ENCODE measurements around the gene CCNA1.

The CCNA1 gene

DNA sequence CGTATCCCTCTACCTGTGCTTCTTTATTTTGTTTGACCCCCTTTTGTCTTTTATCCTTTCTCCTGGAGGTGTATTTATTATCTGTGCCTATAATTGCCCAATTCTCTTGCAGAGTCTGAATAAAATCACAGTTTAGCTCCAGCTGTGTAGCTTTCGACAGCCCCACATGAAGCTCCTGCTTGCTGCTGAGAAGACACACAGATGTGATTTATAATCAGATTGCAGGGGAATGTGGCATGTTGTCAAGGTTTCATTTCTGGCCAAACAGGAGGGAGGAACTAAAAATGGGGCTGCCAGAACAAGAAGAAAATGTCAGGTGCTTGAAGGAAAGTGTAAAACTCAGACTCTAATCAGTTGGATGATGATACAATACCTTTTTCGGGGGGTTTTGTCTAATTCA lies 22.7 kb downstream of the CCNA1 start:
- DNase-seq, result no peak

GRCh38 chr13:36456577-36456976 lies 24.3 kb downstream of the CCNA1 start:
- no peak for DNase-seq

- no peak for DNase-seq
Observed at GRCh38 chr13:36461506-36461905, 29.2 kb downstream of the CCNA1 start.

GRCh38 chr13:36475468-36475867 lies 43.2 kb downstream of the CCNA1 start:
- peak; percentile 6 for DNase-seq

DNA sequence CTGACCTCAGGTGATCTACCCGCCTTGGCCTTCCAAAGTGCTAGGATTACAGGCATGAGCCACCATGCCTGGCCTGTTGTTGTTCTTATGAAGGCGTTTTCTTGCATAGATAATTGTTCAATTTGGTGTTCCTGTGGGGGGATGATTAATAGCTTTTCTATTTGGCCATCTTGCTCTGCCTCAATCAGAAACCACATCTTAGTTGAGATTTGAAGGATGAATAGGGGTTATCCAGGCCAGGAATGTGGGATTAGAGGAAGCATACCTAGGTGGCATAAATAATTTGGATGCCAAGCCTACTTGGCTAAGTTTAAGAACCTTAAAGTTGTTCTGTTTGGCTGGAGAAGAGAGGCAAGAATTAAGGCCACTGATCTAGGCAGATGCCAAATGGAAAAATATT lies 44.4 kb downstream of the CCNA1 start:
- DNase-seq, result no peak

GRCh38 chr13:36480726-36481427 lies 48.6 kb downstream of the CCNA1 start:
- DNase-seq, result no peak

- no peak for DNase-seq
Observed at GRCh38 chr13:36490055-36490454, 57.8 kb downstream of the CCNA1 start.
